Ishikawa (cell line): ENCODE results near the gene FAM193B.

Experiments
- CEBPB ChIP-seq: IDR thresholded peaks from 2 replicates; pipeline ENCODE4 v1.6.1; 2012
- CREB1 ChIP-seq: IDR thresholded peaks from 2 replicates; pipeline ENCODE4 v1.6.1; 2012; ENCODE audit warnings: low read depth
- EGR1 ChIP-seq: IDR thresholded peaks from 2 replicates; pipeline ENCODE4 v1.6.1; 2012
- EP300 ChIP-seq: IDR thresholded peaks from 2 replicates; pipeline ENCODE4 v1.6.1; 2012; ENCODE audit warnings: borderline replicate concordance
- FOXM1 ChIP-seq: IDR thresholded peaks from 2 replicates; pipeline ENCODE4 v1.6.1; 2012; ENCODE audit warnings: low read depth, borderline replicate concordance
- NFIC ChIP-seq: IDR thresholded peaks from 2 replicates; pipeline ENCODE4 v1.6.1; 2012
- RAD21 ChIP-seq: IDR thresholded peaks from 2 replicates; pipeline ENCODE4 v1.6.1; 2012; ENCODE audit warnings: low read depth
- TAF1 ChIP-seq: IDR thresholded peaks from 2 replicates; pipeline ENCODE4 v1.6.1; 2012; ENCODE audit warnings: low read depth, mild to moderate bottlenecking
- TCF12 ChIP-seq: IDR thresholded peaks from 2 replicates; pipeline ENCODE4 v1.6.1; 2012; ENCODE audit warnings: low read depth
- TEAD4 ChIP-seq: IDR thresholded peaks from 2 replicates; pipeline ENCODE4 v1.6.1; 2012
- USF1 ChIP-seq: IDR thresholded peaks from 2 replicates; pipeline ENCODE4 v1.6.1; 2012
- YY1 ChIP-seq: IDR thresholded peaks from 2 replicates; pipeline ENCODE4 v1.6.1; 2012; ENCODE audit warnings: low read depth
- ZBTB7A ChIP-seq: IDR thresholded peaks from 2 replicates; pipeline ENCODE4 v1.6.1; 2012; ENCODE audit warnings: low read depth
- TF ChIP-seq, protein P1 (sequence below): IDR thresholded peaks from 2 replicates; pipeline ENCODE4 v1.6.1; 2012; ENCODE audit warnings: low read depth, mild to moderate bottlenecking
- TF ChIP-seq, protein P2 (sequence below): IDR thresholded peaks from 2 replicates; pipeline ENCODE4 v1.6.1; 2012

Gene FAM193B

GRCh38 chr5:177569894-177570293 lies 15.5 kb upstream of the FAM193B start:
- no peak for TF ChIP-seq ZBTB7A
- TF ChIP-seq YY1, result no peak
- no peak for TF ChIP-seq EP300
- TF ChIP-seq, protein P1, sequence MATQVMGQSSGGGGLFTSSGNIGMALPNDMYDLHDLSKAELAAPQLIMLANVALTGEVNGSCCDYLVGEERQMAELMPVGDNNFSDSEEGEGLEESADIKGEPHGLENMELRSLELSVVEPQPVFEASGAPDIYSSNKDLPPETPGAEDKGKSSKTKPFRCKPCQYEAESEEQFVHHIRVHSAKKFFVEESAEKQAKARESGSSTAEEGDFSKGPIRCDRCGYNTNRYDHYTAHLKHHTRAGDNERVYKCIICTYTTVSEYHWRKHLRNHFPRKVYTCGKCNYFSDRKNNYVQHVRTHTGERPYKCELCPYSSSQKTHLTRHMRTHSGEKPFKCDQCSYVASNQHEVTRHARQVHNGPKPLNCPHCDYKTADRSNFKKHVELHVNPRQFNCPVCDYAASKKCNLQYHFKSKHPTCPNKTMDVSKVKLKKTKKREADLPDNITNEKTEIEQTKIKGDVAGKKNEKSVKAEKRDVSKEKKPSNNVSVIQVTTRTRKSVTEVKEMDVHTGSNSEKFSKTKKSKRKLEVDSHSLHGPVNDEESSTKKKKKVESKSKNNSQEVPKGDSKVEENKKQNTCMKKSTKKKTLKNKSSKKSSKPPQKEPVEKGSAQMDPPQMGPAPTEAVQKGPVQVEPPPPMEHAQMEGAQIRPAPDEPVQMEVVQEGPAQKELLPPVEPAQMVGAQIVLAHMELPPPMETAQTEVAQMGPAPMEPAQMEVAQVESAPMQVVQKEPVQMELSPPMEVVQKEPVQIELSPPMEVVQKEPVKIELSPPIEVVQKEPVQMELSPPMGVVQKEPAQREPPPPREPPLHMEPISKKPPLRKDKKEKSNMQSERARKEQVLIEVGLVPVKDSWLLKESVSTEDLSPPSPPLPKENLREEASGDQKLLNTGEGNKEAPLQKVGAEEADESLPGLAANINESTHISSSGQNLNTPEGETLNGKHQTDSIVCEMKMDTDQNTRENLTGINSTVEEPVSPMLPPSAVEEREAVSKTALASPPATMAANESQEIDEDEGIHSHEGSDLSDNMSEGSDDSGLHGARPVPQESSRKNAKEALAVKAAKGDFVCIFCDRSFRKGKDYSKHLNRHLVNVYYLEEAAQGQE, result no peak
- no peak for TF ChIP-seq EGR1
- TF ChIP-seq CREB1, result no peak
- TF ChIP-seq USF1, result no peak
- no peak for TF ChIP-seq CEBPB
- TF ChIP-seq NFIC, result no peak
- no peak for TF ChIP-seq TEAD4
- TF ChIP-seq RAD21, result no peak

DNA sequence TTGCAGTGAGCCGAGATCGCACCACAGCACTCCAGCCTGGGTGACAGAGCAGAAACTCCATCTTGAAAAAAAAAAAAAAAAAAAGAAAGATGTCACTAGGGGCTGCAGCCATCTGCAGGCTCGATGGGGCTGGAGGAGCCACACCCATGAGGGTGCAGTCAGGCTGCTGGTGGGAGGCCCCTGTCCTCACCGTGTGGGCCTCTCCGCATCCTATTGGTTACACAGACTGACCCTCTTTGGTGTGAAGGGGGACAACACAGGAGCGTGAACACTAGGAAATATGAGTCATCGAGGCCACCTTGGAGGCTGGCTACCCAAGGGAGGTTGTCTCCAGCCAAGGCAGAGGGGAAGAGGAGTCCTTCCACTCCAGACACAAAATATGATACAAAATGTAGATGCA lies 14.0 kb upstream of the FAM193B start:
- TF ChIP-seq TAF1 (no peak), CEBPB (no peak), FOXM1 (no peak), RAD21 (no peak), ZBTB7A (no peak), EP300 (no peak), YY1 (no peak), CREB1 (no peak), TEAD4 (no peak), NFIC (no peak), EGR1 (no peak), TCF12 (no peak), USF1 (no peak)
- TF ChIP-seq, protein P2, sequence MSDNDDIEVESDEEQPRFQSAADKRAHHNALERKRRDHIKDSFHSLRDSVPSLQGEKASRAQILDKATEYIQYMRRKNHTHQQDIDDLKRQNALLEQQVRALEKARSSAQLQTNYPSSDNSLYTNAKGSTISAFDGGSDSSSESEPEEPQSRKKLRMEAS, result no peak
- TF ChIP-seq, protein P1, result no peak

DNA sequence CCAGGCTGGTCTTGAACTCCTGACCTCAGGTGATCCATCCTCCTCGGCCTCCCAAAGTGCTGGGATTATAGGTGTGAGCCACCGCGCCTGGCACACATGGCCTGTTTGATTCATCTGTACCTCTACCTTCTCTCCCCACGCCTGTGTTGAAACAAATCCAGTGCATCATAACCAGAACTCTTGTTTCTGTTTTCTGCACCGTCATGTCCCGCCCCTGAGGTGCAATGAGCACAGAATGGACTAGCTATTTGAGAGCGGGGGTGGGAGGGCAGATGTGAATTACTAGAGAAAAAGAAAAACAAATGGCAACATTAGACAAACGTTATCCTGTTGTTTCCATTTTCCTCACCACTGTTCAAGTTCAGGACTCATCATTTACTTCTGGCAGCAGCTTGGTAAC lies 10.7 kb upstream of the FAM193B start:
- no peak for TF ChIP-seq FOXM1

- TF ChIP-seq, protein P1, result no peak
- TF ChIP-seq TCF12 (no peak), RAD21 (no peak), CREB1 (no peak), EP300 (no peak), YY1 (no peak), TAF1 (no peak), ZBTB7A (no peak), CEBPB (no peak), NFIC (no peak), FOXM1 (no peak), EGR1 (no peak), TEAD4 (no peak), USF1 (no peak)
- TF ChIP-seq, protein P2, result no peak
Measured at GRCh38 chr5:177557796-177558195, 3.4 kb upstream of the FAM193B start.
